ENCODE data around the gene RPL31.
"Not testable (repeated sequence)": the region's sequence is repeated elsewhere in the genome, so short reads cannot be mapped to it uniquely, and the experiment has no call there.

Gene RPL31

DNA sequence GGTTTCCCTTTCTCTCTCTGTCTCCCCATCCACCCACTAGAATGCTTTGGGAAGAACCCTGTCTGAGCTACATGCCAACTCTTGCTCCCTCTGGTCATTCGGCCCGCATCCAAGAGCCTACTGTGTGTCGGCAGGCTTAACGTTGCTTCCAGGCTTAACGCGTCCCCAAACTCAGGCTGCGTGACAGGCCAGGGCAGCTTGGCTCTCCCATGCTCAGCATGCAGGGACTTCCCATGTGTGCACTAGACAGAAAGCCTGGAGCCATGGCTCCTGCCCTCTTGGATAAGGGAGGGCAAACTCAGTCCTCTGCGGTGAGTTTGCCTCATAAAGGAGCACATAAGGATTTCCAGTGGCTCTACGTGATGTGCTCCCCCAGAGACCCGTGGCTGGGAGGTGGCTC is 43.2 kb downstream of the RPL31 start:
- in situ Hi-C loops (cut with HindIII; ENCODE audit: low pct_ligation_motif_present, low pct_unique_long_range_greater_than_20kb, low sequenced_read_pairs): no loop called here
- DNase-seq: no peak

DNA sequence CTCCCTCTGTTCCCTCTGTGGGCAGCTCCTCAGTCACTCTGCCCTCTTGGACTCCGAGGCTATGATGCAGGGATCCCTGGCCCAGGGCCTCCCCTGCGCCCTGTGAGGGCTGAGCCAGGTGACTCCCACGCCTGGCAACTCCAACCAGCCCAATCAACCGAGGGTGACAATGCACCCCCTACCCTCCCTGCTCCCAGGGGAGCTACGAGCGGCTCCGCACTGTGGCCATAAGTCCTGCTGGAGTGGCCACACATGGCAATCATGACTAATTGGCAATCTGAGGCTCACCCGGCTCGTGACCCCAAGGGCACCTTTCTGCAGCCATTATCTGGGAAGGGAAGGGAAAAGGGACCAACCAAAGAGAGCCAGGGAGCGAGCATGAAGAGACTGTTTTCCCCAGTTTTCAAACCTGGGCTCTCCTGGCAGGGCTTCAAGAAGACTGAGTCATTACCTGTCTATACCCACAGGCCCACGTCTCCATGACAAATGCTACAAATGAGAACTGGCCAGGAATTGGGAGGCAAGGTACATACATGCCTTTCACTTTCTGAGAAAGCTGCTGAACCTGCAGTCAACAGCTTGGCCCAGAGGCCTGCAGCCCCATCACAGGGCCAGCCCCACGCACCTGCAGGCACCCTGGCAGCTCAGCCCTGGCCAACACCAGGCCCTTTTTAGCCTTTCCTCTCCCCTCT is 45.1 kb downstream of the RPL31 start:
- peak; percentile 52 for DNase-seq
- in situ Hi-C loops (cut with HindIII; ENCODE audit: low pct_ligation_motif_present, low pct_unique_long_range_greater_than_20kb, low sequenced_read_pairs): no loop called here

DNA sequence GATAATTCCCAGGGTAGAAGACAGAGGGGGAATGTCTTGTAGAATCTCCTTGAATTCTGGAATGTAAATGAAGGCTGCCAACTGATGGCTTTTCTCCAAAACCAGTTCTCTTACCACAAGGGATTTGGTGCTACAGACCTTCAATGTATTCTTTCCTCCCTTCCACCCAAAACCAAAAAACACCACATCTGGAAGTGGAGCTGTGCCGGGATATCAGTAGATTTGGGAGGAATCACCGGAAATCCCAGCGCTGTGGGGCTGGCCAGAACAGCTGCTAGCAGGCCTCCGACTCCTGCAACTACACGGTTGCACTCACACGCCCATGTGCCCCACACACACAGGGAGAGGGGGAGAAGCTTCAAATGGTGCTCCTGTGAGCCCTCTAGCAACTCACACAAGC is 45.7 kb downstream of the RPL31 start:
- DNase-seq: no peak
- in situ Hi-C loops (cut with HindIII; ENCODE audit: low pct_ligation_motif_present, low pct_unique_long_range_greater_than_20kb, low sequenced_read_pairs): no loop called here

DNA sequence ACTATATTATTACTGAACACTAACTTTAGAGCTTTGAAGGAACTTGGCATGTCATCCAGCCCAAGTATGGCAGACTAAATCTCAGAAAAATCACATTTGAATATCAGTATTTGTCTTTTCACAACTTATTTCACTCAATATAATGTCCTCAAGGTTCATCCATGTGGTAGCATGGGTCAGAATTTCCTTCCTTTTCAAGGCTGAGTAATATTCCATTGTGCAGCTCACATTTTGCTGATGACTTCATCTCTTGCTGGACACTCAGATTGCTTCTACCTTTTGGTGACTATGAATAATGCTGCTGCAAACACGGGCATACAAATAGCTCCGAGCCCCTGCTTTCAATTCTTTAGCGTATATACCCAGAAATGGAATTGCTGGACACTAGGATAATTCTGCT is 46.7 kb downstream of the RPL31 start:
- in situ Hi-C loops (cut with HindIII; ENCODE audit: low pct_ligation_motif_present, low pct_unique_long_range_greater_than_20kb, low sequenced_read_pairs): no loop called here
- no peak for DNase-seq

DNA sequence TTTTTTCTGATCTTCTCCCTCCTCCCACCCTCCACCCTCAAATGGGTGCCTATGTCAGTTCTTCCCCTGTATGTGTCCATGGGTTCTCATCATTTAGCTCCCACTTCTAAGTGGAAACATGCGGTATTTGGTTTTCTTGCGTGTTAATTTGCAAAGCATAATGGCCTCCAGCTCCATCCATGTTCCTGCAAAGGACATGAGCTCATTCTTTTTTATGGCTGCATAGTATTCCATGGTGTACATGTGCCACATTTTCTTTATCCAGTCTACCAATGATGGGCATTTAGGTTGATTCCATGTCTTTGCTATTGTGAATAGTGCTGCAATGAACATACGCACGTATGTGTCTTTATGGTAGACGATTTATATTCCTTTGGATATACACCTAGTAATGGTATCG is 48.8 kb downstream of the RPL31 start:
- in situ Hi-C loops (cut with HindIII; ENCODE audit: low pct_ligation_motif_present, low pct_unique_long_range_greater_than_20kb, low sequenced_read_pairs); DNase-seq: not testable (repeated sequence)

DNA sequence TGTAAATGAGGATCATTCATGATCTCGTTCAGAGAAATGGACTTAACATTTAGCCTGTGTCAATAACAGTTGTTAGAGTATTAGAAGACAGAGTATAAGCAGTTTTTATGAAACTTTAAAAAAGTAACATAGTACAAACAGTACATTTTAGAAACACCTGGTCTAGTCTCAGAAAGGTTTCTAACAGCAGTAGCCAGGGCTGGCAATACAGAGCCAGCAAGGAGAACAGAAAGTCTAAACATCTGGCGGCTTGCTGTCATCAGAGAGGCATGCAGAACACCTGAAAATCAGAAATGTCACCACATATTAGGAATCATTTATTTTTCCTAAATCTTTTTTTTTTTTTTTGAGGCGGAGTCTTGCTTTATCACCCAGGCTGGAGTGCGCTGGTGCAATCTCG is 50.1 kb downstream of the RPL31 start:
- no peak for DNase-seq

DNA sequence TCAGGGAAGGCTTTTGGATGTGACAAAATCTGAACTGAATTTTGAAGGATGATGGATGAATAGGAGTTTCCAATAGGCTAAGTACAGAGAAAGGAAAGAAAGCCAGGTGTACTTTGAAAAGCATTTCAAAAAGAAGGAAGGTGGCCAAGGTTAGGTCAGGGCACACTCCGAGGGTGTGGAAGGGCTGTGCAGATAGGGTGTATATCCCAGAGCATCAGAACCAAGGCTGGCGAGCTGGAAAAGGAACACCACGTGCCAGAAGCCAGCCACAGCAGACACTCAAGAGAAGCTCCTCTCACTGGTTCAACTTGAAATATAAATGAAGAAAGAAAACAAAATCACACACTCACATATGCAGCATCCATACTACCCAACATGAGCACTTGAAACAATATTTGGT is 51.0 kb downstream of the RPL31 start:
- in situ Hi-C loops (cut with HindIII; ENCODE audit: low pct_ligation_motif_present, low pct_unique_long_range_greater_than_20kb, low sequenced_read_pairs): no loop called here
- DNase-seq: no peak

More for the DNA sequence above, 50.1 kb downstream of the RPL31 start:
- in situ Hi-C loops (cut with HindIII; ENCODE audit: low pct_ligation_motif_present, low pct_unique_long_range_greater_than_20kb, low sequenced_read_pairs): no loop called here
